ENCODE measurements around the gene CENPI.
"Not testable (repeated sequence)": the region's sequence is repeated elsewhere in the genome, so short reads cannot be mapped to it uniquely, and the experiment has no call there.

Gene CENPI, protein sequence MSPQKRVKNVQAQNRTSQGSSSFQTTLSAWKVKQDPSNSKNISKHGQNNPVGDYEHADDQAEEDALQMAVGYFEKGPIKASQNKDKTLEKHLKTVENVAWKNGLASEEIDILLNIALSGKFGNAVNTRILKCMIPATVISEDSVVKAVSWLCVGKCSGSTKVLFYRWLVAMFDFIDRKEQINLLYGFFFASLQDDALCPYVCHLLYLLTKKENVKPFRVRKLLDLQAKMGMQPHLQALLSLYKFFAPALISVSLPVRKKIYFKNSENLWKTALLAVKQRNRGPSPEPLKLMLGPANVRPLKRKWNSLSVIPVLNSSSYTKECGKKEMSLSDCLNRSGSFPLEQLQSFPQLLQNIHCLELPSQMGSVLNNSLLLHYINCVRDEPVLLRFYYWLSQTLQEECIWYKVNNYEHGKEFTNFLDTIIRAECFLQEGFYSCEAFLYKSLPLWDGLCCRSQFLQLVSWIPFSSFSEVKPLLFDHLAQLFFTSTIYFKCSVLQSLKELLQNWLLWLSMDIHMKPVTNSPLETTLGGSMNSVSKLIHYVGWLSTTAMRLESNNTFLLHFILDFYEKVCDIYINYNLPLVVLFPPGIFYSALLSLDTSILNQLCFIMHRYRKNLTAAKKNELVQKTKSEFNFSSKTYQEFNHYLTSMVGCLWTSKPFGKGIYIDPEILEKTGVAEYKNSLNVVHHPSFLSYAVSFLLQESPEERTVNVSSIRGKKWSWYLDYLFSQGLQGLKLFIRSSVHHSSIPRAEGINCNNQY

DNA sequence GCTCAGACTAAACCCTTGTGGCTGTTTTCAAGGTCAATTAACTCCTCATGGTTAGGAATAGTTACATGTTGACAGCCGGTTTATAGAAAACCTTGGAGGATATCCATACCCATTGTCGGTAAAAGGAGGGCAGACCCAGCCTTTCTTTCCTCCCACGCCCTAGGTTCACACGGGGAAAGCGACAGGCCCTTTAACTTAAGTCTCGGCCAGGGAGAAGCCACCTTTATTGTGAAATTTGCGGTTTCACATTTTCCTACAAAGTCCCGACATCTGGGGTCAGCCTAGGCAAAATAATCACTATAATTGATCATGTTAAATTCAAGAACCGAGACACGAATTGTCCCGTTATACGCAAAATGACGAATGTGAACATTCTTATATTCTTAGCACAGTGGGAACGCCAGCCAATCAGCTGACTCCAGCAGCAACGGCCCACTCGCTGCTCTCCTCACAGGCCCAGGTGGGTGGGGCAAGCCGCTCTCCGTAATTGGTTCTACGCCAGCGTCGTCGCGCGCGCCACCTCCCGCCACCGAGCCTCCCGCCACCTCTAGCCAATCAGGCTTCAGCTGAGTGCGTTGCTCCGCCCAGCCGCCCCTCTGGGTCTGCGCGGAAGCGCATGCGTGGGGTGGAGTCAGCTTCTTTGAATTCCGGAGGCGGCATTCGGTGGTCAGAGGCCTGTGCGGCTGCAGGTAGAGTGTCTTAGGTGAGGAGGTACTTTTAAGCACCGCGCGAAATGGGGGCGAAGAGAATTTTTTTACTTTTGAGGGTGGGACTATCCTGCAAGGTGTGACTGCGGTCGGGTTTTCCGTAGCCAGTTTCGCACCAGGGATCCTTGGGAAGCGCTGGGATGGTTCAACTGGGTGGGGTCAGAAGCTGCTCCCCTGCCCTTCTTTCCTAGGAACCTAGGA, at the start of gene CENPI:
TSS of gene CENPI (plus strand) at position 659 of the 908 bp plus-strand sequence. CDS start 2,867 bp downstream, outside the sequence.
- DNase-seq (ENCODE audit: low read depth, low spot score), result peak; percentile 82

- DNase-seq (ENCODE audit: low read depth, low spot score), result no peak
Measured at GRCh38 chrX:101051153-101051548, 46.9 kb upstream of the CENPI start.

DNA sequence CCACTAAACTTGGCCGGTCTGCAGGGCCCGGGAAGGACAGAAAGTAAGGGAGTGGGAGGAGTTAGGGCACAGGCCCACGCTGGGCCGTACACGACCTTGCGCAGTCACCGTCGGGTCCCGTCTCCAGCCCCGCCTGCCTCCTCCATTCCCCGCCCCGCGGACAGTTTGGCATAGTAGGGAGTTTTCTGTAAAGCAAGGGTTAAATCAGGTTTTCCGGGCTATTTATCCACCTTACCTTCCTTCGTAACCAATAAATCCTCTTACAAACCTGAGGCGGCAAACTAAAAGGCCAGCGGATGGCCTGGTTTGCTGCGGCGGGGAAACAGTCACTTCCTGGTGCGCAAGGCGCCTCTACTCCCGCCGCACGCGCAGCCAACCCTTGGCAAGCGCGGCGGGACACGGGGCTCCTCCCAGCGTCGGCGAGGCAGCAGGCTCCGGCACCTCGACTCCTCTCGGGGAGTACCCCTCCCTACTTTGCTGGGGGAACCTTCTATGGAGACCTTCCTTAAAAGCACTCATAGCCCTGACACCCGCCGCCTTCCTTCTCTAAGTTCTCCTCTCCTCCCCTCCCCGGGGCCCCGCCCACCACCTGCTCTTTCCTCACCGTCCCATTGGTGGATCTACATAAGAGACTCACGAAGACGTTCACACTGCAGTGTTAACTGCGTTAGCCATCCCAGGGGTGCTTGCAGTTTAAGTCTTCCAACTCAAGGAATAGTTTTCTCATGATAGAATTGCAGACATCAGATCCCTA, 46.3 kb upstream of the CENPI start, which contains the start of gene TRMT2B:
TSS of gene TRMT2B (minus strand) at position 563 of the 754 bp plus-strand sequence. CDS start 9,822 bp downstream, outside the sequence.
- peak; percentile 60 for DNase-seq (ENCODE audit: low read depth, low spot score)

DNA sequence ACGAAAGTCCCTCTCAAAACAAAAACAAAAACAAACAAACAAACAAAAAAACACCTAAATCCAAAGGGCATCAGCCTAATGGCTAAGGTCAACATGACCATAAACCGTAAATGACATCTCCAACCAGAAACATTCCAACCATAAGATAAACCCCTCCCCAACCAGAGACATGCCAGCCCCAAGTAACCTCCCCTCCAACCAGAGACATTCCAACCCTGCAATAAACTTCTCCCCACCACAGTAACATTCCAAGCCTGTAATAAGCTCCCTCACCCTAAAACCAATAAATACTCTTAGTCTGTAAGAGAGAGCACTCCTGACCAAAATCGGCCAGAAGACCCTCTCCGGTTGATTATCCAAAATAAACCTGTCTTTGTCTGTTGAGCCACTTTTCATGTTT, 41.5 kb upstream of the CENPI start:
- not testable (repeated sequence) for DNase-seq (ENCODE audit: low read depth, low spot score)

- DNase-seq (ENCODE audit: low read depth, low spot score), result no peak
Measured at GRCh38 chrX:101057093-101057714, 40.8 kb upstream of the CENPI start.

DNA sequence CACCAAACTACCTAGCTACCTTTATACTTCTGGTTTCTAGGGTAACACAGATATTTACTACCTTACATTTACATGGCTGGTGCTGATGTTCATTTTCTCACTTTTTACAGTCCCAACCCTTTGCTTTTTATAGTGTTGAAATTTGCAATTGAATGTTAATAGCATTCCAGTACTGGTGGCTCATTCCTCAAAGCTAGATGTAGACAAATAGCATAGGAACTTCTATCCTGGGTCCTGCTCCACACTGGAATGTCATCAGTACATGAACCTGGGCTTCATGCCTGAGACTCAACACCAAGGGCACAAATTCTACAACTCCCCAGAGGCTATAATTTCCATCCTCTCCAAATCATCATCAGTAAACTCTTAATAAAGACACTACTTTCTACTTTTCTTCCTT, 35.8 kb upstream of the CENPI start:
- DNase-seq (ENCODE audit: low read depth, low spot score), result no peak

DNA sequence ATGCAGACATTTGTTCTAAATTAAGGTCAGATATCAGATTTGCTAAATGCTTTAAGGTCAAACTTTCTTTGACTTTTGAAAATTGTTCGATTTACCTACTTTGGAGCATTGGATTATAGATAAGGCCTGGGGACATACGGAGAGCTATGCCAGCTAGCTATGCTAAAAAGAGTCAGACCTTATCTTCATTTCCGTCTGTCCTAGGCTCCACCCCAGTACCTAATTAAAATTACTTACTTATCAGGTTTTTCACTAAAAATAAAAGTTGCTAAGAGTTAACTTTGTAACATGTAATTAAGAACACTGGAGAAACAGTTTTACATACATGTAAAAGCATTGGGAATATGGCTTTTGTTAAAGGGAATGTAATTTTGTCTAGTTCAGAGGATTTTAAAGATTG, 26.4 kb upstream of the CENPI start:
- no peak for DNase-seq (ENCODE audit: low read depth, low spot score)

DNA sequence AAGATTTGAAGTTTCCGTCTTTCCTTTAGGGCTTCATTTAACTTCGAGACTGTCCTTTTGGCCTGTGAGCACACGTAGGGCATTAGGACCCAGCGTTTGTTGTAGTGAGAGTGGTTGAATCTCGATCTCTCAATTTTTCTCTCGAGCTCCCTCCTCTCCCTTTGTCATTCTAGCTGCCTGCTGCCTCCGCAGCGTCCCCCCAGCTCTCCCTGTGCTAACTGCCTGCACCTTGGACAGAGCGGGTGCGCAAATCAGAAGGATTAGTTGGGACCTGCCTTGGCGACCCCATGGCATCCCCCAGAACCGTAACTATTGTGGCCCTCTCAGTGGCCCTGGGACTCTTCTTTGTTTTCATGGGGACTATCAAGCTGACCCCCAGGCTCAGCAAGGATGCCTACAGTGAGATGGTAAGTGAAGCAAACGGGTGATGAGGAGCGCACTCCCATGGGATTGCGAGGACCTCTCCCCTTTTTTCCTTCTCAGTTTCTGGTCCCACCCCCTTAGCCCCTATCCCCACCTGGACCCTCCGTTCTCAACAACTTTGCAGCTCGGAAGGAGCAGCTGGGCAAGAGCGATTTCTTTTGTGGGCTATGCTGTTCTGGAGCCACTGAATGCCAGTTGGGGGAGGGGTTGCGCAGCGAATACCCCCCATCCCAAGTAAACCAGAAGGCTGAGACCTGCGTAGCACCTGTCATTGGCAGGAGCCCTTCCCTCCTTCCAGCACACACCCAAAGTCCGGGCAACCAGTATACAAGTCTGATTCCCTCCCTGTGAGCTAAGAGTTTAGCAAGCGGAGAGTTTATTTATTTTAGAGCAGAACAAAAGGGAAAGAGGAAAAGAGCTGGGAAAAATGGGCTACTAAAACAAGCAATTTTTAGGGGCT, 19.0 kb upstream of the CENPI start, which contains the start of gene TMEM35A:
TSS of gene TMEM35A (plus strand) at position 164 of the 883 bp plus-strand sequence. CDS start at position 288, 124 bp downstream.
- DNase-seq (ENCODE audit: low read depth, low spot score), result no peak

DNA sequence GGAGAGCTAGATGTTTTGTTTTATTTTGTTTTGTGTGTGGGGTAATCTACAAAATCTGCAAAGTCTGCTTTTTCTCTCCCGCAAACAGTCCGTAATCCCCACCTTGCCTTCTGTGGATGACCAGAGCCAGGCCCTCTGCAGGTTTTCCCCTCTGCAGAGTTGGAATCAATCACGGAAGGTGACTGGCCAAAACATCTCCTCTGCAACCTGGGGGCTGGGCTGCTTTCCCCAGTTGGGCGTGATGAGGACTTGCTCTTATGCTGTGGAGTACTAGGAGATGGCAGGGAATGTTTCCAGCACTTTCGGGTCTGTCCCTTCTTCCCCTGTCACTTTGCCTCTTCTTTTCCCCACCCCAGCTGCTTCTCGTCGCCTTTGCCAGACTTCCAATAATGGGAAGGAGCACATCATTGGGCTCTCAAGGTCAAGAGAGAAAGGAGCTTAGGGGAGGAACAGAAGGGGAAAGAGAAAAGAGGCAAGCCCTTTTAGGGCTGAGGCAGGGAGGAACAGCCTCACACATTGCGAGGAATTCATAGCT, 18.2 kb upstream of the CENPI start:
- DNase-seq (ENCODE audit: low read depth, low spot score), result no peak

- no peak for DNase-seq (ENCODE audit: low read depth, low spot score)
Measured at GRCh38 chrX:101080326-101081124, 17.5 kb upstream of the CENPI start.

DNA sequence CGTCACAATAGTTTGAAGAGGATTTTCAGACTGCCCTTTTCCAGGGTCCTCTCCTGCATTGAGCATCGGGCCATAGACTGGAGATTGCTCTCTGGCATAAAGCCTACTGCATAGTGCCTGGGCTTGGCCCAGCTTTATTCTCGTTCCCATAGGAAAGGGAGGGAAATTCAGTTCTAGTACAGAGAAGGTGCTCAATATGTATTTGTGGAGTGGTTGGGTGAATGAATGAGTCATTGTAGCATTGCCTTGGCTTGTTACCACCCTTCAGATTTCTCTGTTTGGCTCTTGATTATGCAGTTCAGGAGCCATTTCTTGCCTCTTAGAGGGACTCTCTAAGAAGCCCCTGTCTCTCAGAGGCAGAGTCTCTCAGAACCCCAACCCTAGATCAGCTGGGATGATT, 16.8 kb upstream of the CENPI start:
- no peak for DNase-seq (ENCODE audit: low read depth, low spot score)

DNA sequence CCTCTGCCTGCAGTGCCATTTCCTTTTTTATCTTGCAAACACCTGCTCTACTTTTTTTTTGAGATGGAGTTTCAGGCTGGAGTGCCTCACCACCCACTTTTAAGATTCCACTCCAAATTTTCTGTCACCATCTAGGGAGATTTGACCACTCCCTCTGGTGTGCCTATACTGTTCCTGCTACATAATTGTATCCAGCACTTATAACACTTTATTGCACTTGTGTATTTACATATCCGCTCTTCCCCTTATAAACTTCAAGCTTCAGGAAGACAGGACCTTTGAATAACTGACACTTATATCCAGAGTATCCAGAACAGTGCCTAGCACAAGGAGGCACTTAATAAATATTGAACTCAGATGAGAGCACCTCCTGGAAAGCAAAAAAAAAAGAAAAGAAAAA, 6.2 kb upstream of the CENPI start:
- no peak for DNase-seq (ENCODE audit: low read depth, low spot score)

GRCh38 chrX:101108284-101108683, 10.3 kb downstream of the CENPI start:
- no peak for DNase-seq (ENCODE audit: low read depth, low spot score)

DNA sequence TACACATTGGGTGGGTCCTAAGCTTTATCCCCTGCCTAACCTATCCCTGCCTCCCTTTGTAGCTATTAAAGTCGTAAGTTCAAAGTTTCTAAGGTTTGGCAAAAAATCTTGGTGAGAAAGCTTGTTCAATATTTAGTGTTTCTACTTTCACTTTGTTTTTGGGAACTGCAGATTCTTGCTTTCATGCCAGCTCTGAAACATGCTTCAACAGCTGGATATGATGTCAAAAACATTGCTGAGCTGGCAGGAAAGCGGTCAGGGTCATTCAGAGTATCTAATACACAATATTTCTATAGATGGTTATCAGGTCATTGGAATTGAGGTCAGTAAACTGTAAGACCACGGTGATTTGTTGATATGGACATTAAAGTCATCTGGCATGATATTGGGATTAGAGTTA, 19.7 kb downstream of the CENPI start:
- no peak for DNase-seq (ENCODE audit: low read depth, low spot score)

- DNase-seq (ENCODE audit: low read depth, low spot score), result no peak
Measured at GRCh38 chrX:101136235-101136634, 38.2 kb downstream of the CENPI start.

Measured in activated CD4-positive, CD25-positive, alpha-beta regulatory T cell treated with anti-CD3 and anti-CD28 coated beads, Interleukin-2, amount 50 U/mL, for 16 hours (primary cell).